AG09309 (cell line): ENCODE data around the gene CAPN7.

Experiments
- DNase-seq: peaks from one replicate; pipeline ENCODE4 v3.0.0-alpha.2; 2010; ENCODE audit warnings: low read depth
- H3K4me3 ChIP-seq: 2 replicates; pipeline ENCODE4 v1.5.1; 2011; ENCODE audit warnings: mild to moderate bottlenecking, low read depth, low read length, moderate library complexity; ENCODE audit not compliant: control insufficient read depth
- TF ChIP-seq, protein P1 (sequence below): IDR thresholded peaks from 2 replicates; pipeline ENCODE4 v1.5.1; 2011; ENCODE audit warnings: mild to moderate bottlenecking, low read depth, low read length, inconsistent platforms; ENCODE audit not compliant: insufficient read depth, control insufficient read depth; ENCODE audit errors: missing control alignments

The CAPN7 gene

DNA sequence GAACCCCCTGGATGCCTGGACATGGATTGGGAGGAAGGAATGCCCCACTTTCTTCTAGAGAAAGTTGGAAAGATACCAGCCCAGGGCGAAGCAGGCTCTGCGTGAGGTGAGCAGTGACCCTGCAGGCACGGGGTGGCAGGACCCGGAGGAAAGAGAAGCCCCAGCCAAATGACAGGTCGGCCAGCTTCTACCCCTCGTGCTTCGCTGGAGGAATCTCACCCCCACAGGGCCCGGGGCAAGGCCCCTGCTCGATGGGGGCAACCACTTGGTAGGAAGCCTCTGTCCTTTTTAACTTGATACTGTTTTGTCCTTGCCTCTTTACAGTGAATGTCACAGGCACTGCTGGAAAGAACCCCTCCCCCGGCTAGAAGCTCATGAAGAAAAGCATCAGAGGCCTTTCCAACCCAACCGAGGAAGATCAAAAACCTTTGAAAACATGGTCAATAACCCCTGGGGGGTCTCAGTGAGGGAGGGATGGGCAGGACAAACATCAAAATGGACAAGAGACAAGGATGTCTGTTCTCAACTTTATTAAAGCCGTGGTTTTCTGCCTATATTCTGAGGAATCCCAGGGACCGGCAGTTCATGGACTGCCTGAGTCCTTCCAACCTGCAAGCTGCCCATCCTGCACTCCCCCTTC is 71.9 kb downstream of the CAPN7 start:
- no peak for DNase-seq
- H3K4me3 ChIP-seq, result no peak overlapping the region
- TF ChIP-seq, protein P1, sequence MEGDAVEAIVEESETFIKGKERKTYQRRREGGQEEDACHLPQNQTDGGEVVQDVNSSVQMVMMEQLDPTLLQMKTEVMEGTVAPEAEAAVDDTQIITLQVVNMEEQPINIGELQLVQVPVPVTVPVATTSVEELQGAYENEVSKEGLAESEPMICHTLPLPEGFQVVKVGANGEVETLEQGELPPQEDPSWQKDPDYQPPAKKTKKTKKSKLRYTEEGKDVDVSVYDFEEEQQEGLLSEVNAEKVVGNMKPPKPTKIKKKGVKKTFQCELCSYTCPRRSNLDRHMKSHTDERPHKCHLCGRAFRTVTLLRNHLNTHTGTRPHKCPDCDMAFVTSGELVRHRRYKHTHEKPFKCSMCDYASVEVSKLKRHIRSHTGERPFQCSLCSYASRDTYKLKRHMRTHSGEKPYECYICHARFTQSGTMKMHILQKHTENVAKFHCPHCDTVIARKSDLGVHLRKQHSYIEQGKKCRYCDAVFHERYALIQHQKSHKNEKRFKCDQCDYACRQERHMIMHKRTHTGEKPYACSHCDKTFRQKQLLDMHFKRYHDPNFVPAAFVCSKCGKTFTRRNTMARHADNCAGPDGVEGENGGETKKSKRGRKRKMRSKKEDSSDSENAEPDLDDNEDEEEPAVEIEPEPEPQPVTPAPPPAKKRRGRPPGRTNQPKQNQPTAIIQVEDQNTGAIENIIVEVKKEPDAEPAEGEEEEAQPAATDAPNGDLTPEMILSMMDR, result no peak

DNA sequence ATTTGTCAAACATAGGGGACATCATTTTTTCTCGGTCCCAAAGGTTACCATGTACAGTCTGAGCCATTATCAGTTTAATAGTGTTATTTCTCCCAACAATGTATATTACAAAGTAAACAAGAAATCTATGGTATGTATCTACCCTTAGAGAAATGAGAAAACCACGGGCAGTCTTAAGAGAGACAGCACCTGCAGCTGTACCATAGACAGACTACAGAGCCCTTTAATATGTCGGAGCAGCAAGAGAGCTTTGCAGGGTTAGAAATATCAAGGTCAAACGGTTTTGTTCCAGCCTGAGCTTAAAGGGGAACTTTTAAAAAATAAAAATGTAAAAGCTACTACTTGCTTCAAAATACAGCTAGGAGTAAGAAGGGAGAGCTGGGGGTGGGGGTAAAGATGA is 73.2 kb downstream of the CAPN7 start:
- TF ChIP-seq, protein P1, result no peak
- DNase-seq, result no peak
- H3K4me3 ChIP-seq, result no peak overlapping the region

DNA sequence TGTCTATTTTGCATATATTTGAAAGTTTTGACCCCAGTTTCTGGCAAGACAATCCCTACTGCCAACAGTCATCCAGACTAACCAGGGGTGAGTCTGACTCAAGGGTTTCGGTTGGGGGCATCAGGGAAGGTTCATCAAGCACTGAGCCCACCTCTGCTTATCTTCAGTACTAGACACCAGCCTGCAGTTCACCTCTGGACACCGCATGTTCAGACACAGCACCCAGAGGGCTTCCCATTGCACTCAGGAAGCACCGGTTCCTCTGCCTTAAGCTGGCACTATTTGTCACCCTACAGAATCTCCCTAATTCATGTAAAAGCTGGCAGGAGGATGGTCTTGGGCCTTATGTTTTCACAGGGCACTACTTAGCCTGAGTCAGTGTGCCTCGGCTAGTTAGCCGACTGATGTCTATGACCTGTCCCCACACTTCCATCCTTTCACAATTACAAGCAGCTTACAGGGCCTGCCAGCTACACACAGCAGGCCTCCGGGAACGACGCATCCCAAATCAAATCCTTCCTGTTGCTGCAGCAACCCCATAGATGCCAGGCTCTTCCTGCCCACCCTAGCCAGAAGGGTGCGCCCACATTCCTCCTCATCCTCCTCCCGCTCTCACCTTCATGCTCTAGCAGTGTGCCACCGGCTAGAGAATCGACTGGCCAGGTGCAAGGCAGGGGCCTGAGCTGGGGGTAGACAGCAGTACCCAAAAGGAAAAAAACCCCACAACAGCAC is 73.8 kb downstream of the CAPN7 start:
- DNase-seq, result no peak
- no peak overlapping the region for H3K4me3 ChIP-seq
- TF ChIP-seq, protein P1, result no peak

DNA sequence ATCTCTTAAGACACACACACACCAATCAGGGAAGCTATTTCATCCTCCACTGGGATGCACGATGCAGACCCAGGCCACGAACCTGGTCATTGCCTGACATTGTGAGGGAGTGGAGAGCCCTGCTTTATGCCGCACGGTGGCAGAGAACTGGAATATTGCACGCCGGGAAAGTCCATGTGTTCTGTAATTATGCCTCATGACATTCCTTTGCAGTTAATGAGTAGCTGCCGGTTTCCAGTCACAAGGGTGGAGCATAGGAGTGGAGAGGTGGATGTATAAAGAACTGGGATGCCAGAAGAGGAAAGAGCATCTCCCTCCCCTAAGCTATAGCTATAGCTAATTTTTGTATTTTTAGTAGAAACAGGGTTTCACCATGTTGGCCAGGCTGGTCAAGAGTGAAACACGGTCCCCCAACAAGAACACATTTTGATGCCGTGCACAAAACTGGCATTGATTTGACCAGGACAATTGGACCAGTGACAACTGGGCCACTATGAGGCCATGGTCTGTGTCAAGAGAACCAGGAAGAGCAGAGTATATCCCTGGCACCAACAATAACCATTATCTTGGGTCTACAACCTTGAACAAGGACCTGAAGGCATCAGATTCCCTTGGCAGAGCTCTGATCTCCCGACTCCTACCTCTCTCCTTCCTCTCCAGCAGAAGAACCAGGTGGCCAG is 74.9 kb downstream of the CAPN7 start:
- DNase-seq, result no peak
- TF ChIP-seq, protein P1, result no peak

DNA sequence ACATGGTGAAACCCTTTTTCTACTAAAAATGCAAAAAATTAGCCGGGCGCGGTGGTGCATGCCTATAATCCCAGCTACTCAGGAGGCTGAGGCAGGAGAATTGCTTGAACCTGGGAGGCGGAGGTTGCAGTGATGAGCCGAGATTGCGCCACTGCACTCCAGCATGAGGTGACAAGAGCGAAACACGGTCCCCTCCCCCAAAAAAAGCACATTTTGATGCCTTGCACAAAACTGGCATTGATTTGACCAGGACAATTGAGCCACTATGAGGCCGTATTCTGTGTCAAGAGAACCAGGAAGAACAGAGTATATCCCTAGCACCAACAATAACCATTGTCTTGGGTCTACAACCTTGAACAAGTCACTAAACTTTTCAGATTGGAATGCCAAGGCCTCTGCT is 75.8 kb downstream of the CAPN7 start:
- no peak overlapping the region for H3K4me3 ChIP-seq
- TF ChIP-seq, protein P1, result no peak

More for the DNA sequence above, 74.9 kb downstream of the CAPN7 start:
- no peak overlapping the region for H3K4me3 ChIP-seq

DNA sequence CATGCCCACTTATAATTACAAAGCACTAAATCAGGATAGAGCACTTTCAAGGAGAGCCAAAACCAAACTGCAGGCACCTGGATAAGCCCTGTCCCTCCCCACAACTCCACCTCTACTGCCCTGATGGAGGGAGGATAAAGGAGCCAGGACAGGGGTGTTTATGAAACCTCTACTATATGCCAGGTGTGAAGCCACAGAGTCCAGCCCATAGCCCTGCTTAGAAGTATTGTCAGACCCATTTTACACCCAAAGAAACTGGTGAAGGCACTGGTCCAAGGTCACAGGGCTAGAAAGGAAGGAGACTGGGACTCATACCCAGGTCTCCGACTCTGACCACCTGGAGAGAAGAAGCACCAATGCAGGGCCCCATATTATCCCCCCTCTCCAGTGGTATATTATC is 77.7 kb downstream of the CAPN7 start:
- no peak overlapping the region for H3K4me3 ChIP-seq
- DNase-seq, result no peak
- TF ChIP-seq, protein P1, result no peak

More for the DNA sequence above, 75.8 kb downstream of the CAPN7 start:
- no peak for DNase-seq
